ENCODE data around the gene PRDM15.

The PRDM15 gene

GRCh38 chr21:41878831-41879189 lies 334 bp downstream of the PRDM15 start:
- H3K9me3 ChIP-seq (replicated peaks in 1 of 11), result no peaks in the 10 kb centered on the region
- peak overlapping the region; percentile 84 to 97 (median 88) for H3K4me3 ChIP-seq
- peak overlapping the region; percentile 93 to 100 (median 97) for H3K27ac ChIP-seq
- H3K4me2 ChIP-seq, result peak overlapping the region; percentile 82 to 99 (median 96)
- no peaks in the 10 kb centered on the region for H3K27me3 ChIP-seq
- H3K9ac ChIP-seq, result peak overlapping the region; percentile 91 to 98 (median 98)
- H3K4me1 ChIP-seq, result peaks cover 18 to 61% (median 54%) of the 10 kb centered on the region in 10 experiments; a peak in 19 of 20 replicates
- peaks cover 0 to 6% (median 0%) of the 10 kb centered on the region in 11 experiments; a peak in 3 of 22 replicates for H3K36me3 ChIP-seq
- H4K20me1 ChIP-seq, result peaks cover 0 to 31% (median 13%) of the 10 kb centered on the region in 11 experiments; a peak in 11 of 22 replicates
- no peak for TF ChIP-seq Cebpa-rat (IDR thresholded peaks at IDR 0.05)

GRCh38 chr21:41877901-41878830 lies 978 bp downstream of the PRDM15 start:
- H3K36me3 ChIP-seq, result peaks cover 0 to 6% (median 0%) of the 10 kb centered on the region in 11 experiments; a peak in 3 of 22 replicates
- TF ChIP-seq Cebpa-rat (IDR thresholded peaks at IDR 0.05), result no peak
- peaks cover 0 to 35% (median 16%) of the 10 kb centered on the region in 11 experiments; a peak in 11 of 22 replicates for H4K20me1 ChIP-seq
- H3K27me3 ChIP-seq, result no peaks in the 10 kb centered on the region
- peaks cover 18 to 63% (median 55%) of the 10 kb centered on the region in 10 experiments; a peak in 19 of 20 replicates for H3K4me1 ChIP-seq
- H3K27ac ChIP-seq, result peak overlapping the region; percentile 74 to 100 (median 97); a peak in 21 of 22 replicates
- peak overlapping the region; percentile 91 to 98 (median 98) for H3K9ac ChIP-seq
- peak overlapping the region; percentile 82 to 99 (median 96) for H3K4me2 ChIP-seq
- H3K9me3 ChIP-seq (replicated peaks in 1 of 11), result no peaks in the 10 kb centered on the region
- peak overlapping the region; percentile 84 to 97 (median 88) for H3K4me3 ChIP-seq

DNA sequence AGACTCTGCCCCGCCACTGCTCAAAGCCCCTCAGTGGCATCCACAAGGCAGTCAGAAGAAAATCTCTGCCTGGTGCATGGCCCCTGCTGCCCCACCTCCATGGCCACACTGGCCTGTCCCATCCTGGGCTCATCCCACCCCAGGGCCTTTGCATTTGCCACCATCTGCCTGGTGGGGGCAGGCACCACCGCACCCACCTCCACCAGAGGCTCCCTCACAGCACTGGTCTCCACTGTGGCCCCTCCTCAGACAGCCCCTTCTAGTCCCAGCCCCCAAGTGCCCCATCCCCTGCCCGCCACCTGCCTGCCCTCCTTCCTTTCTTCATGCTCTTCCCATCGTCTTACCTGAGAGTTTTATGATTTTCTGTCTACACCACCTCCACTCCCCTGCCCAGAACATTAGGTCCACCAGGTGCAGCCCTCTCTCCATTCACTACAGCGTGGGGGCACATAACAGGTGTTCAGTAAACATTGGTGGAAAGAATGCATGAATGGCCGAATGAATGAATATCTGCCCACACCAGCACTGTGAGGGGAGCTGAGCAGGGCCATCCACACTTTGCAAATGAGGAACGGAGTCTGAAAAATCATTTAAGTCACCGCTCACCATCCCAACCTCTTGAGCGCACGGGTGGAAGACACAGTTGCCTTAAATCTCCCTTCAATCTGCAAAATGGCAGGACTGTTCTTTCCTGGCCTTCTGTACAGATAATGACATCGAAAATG lies 2.1 kb downstream of the PRDM15 start:
- H3K4me1 ChIP-seq, result peaks cover 18 to 72% (median 59%) of the 10 kb centered on the region in 10 experiments; a peak in 19 of 20 replicates
- peaks cover 0 to 9% (median 0%) of the 10 kb centered on the region in 11 experiments; a peak in 3 of 22 replicates for H3K36me3 ChIP-seq
- peak overlapping the region in 7 of 11 experiments; percentile 96 to 98 (median 98); a peak in 6 of 22 replicates for H3K9ac ChIP-seq
- H3K4me2 ChIP-seq, result peak overlapping the region; percentile 82 to 99 (median 96)
- H4K20me1 ChIP-seq, result peaks cover 0 to 43% (median 16%) of the 10 kb centered on the region in 11 experiments; a peak in 12 of 22 replicates
- no peak for TF ChIP-seq Cebpa-rat (IDR thresholded peaks at IDR 0.05)
- peak overlapping the region in 5 of 10 experiments; percentile 84 to 93 (median 89); a peak in 8 of 20 replicates for H3K4me3 ChIP-seq
- no peaks in the 10 kb centered on the region for H3K9me3 ChIP-seq (replicated peaks in 1 of 11)
- H3K27ac ChIP-seq, result peak overlapping the region in 5 of 11 experiments; percentile 96 to 99 (median 97); a peak in 8 of 22 replicates
- no peaks in the 10 kb centered on the region for H3K27me3 ChIP-seq

DNA sequence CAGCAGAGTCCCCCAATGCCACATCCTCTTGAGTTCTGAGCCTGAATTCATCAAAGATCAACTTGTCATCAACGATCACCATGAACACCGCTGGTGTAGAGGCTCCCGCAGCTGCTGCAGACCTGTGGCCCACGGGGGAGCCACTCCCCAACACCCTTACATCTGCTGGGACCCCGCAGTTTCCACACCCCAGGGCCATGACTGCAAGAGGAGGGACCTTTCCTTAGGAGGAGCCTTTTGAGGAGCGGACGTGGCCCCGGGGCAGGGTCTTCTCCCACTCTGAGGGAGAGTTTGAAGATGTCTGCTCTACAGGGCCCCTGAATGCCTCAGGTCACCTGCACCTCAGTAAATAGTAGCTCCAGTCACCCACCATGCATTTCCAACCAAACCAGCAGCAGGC lies 2.7 kb downstream of the PRDM15 start:
- Histone ChIP-seq H3K27ac (no peak overlapping the region), H3K36me3 (peaks cover 0 to 9% (median 0%) of the 10 kb centered on the region in 11 experiments; a peak in 3 of 22 replicates), H3K9me3 (replicated peaks in 1 of 11) (no peaks in the 10 kb centered on the region), H3K4me1 (peaks cover 18 to 79% (median 64%) of the 10 kb centered on the region in 10 experiments; a peak in 19 of 20 replicates), H3K27me3 (no peaks in the 10 kb centered on the region), H3K9ac (no peak overlapping the region), H3K4me2 (peak overlapping the region in 10 of 11 experiments; percentile 7 to 99 (median 95); a peak in 19 of 22 replicates), H3K4me3 (no peak overlapping the region), H4K20me1 (peaks cover 0 to 47% (median 16%) of the 10 kb centered on the region in 11 experiments; a peak in 12 of 22 replicates)
- no peak for TF ChIP-seq Cebpa-rat (IDR thresholded peaks at IDR 0.05)

GRCh38 chr21:41875086-41875485 lies 4.1 kb downstream of the PRDM15 start:
- no peaks in the 10 kb centered on the region for H3K27me3 ChIP-seq
- no peaks in the 10 kb centered on the region for H3K9me3 ChIP-seq (replicated peaks in 1 of 11)
- peaks cover 0 to 9% (median 0%) of the 10 kb centered on the region in 11 experiments; a peak in 3 of 22 replicates for H3K36me3 ChIP-seq
- H3K9ac ChIP-seq, result peak overlapping the region in 3 of 11 experiments; percentile 21 to 47 (median 40); a peak in 4 of 22 replicates
- H3K4me1 ChIP-seq, result peaks cover 12 to 86% (median 70%) of the 10 kb centered on the region in 10 experiments; a peak in 19 of 20 replicates
- TF ChIP-seq Cebpa-rat (IDR thresholded peaks at IDR 0.05), result no peak
- H3K4me3 ChIP-seq, result no peak overlapping the region; a peak in 1 of 20 replicates
- peaks cover 0 to 58% (median 20%) of the 10 kb centered on the region in 11 experiments; a peak in 13 of 22 replicates for H4K20me1 ChIP-seq
- H3K4me2 ChIP-seq, result peak overlapping the region in 8 of 11 experiments; percentile 24 to 96 (median 94); a peak in 13 of 22 replicates
- H3K27ac ChIP-seq, result 0 out of 22 replicates have a peak overlapping the region, but pooled peaks of 1 of the 11 experiments have one; percentile 16

DNA sequence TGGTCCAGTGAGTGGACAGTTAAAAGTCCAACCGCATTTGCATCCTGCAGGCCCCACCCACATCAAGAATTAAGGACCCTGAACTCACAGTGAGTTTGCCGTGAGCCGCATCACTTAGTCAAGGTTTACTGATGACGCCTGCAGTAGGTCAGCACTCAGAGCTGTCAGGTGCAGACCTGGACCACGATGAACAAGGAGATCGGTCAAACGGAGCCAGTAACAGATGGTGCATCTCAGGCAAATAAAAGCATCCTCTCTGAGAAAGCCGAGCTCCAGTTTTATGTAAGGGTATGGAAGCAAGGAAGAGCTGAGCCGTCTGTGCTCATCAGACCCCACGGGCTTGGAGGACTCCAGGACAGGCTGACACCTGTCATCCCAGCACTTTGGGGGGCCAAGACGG lies 4.5 kb downstream of the PRDM15 start:
- Histone ChIP-seq H3K4me2 (peak overlapping the region in 8 of 11 experiments; percentile 24 to 96 (median 94); a peak in 13 of 22 replicates), H3K9ac (peak overlapping the region in 3 of 11 experiments; percentile 21 to 47 (median 40); a peak in 4 of 22 replicates)
- TF ChIP-seq Cebpa-rat (IDR thresholded peaks at IDR 0.05), result no peak

DNA sequence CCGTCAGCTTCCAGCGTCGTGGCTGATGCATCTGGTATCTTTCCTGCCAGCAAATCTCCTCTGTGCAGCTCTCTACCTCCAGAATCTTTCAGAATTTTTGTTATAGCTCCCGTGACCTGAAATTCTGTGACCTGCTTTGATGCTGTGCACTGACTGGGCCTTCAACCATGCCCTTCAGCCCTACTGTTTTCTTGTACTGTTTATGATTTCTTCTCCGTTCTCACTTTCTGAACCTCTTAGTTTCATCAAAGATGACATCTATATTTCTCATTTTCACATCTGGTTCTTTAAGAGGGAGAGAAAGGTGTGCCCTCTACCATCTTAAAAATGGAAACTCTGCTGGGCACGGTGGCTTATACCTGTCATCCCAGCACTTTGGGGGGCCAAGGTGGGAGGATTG lies 5.7 kb downstream of the PRDM15 start:
- peaks cover 0 to 69% (median 25%) of the 10 kb centered on the region in 11 experiments; a peak in 15 of 22 replicates for H4K20me1 ChIP-seq
- H3K27ac ChIP-seq, result no peak overlapping the region
- no peaks in the 10 kb centered on the region for H3K9me3 ChIP-seq (replicated peaks in 1 of 11)

More for the DNA sequence above, 4.5 kb downstream of the PRDM15 start:
- no peaks in the 10 kb centered on the region for H3K27me3 ChIP-seq
- no peak overlapping the region; a peak in 1 of 20 replicates for H3K4me3 ChIP-seq
- no peaks in the 10 kb centered on the region for H3K9me3 ChIP-seq (replicated peaks in 1 of 11)
- peaks cover 0 to 9% (median 0%) of the 10 kb centered on the region in 11 experiments; a peak in 3 of 22 replicates for H3K36me3 ChIP-seq
- H3K4me1 ChIP-seq, result peaks cover 10 to 86% (median 72%) of the 10 kb centered on the region in 10 experiments; a peak in 19 of 20 replicates
- peaks cover 0 to 61% (median 21%) of the 10 kb centered on the region in 11 experiments; a peak in 13 of 22 replicates for H4K20me1 ChIP-seq
- 0 out of 22 replicates have a peak overlapping the region, but pooled peaks of 1 of the 11 experiments have one; percentile 16 for H3K27ac ChIP-seq

More for the DNA sequence above, 5.7 kb downstream of the PRDM15 start:
- H3K36me3 ChIP-seq, result peaks cover 0 to 9% (median 0%) of the 10 kb centered on the region in 11 experiments; a peak in 3 of 22 replicates
- TF ChIP-seq Cebpa-rat (IDR thresholded peaks at IDR 0.05), result no peak
- no peak overlapping the region for H3K9ac ChIP-seq
- H3K4me2 ChIP-seq, result peak overlapping the region in 5 of 11 experiments; percentile 9 to 94 (median 48); a peak in 7 of 22 replicates
- no peaks in the 10 kb centered on the region for H3K27me3 ChIP-seq
- peaks cover 17 to 96% (median 84%) of the 10 kb centered on the region in 10 experiments for H3K4me1 ChIP-seq
- no peak overlapping the region for H3K4me3 ChIP-seq

All from BLaER1 treated with 17β-estradiol and CSF1 and Interleukin-3, amounts not matched to agents 10 nM and 100 nM (cell line).